Measurements from ENCODE around the gene DTWD2. TPM values are rescaled to one million over a fixed set of nuclear protein-coding genes. Genes with fewer than 3 reads are reported as not detected.
A peak's percentile ranks its signal among the peaks of the same experiment; 100 is the strongest.
"Not testable (repeated sequence)": the region's sequence is repeated elsewhere in the genome, so short reads cannot be mapped to it uniquely, and the experiment has no call there.

Gene DTWD2
- total RNA-seq, 6 experiments from 2014 or later: 3.7 to 13.4 (median 7.0) TPM

- intact Hi-C loops (cut with DNase I): no loop called here
- Histone ChIP-seq H3K27ac (no peak overlapping the region), H3K27me3 (no peaks in the 10 kb centered on the region), H3K36me3 (no peaks in the 10 kb centered on the region), H3K4me1 (no peaks in the 10 kb centered on the region), H3K4me3 (no peak overlapping the region), H3K9me3 (no peaks in the 10 kb centered on the region)
- DNase-seq (no peak), ATAC-seq (peak in 1 of 4 donors; percentile 18)
- TF ChIP-seq CTCF (IDR thresholded peaks at IDR 0.05) (peak; percentile 19 to 45 (median 34)), POLR2A (IDR thresholded peaks at IDR 0.05) (no peak)
- 43% methylated on average over 2 of the region's 2 CpGs for WGBS (ENCODE audit: insufficient coverage, low coverage, low lambda C conversion rate, missing lambda C conversion rate)
Measured at GRCh38 chr5:118956727-118957126, 31.6 kb downstream of the DTWD2 start.

GRCh38 chr5:118953652-118954005 lies 34.7 kb downstream of the DTWD2 start:
- no peaks in the 10 kb centered on the region for H3K27me3 ChIP-seq
- no peak for ATAC-seq

GRCh38 chr5:118952992-118953651 lies 35.2 kb downstream of the DTWD2 start:
- no peaks in the 10 kb centered on the region for H3K4me1 ChIP-seq
- TF ChIP-seq CTCF (IDR thresholded peaks at IDR 0.05) (no peak), POLR2A (IDR thresholded peaks at IDR 0.05) (no peak)
- H3K27me3 ChIP-seq: no peaks in the 10 kb centered on the region
- DNase-seq (no peak), ATAC-seq (no peak)
- H3K9me3 ChIP-seq: no peaks in the 10 kb centered on the region
- intact Hi-C loops (cut with DNase I): no loop called here
- H3K36me3 ChIP-seq: no peaks in the 10 kb centered on the region
- whole genome bisulfite sequencing (ENCODE audit: insufficient coverage, low coverage, low lambda C conversion rate, missing lambda C conversion rate): 85% methylated on average over 2 of the region's 2 CpGs
- H3K4me3 ChIP-seq: no peak overlapping the region
- no peak overlapping the region for H3K27ac ChIP-seq

More at GRCh38 chr5:118953652-118954005, 34.7 kb downstream of the DTWD2 start:
- H3K36me3 ChIP-seq: no peaks in the 10 kb centered on the region
- TF ChIP-seq POLR2A (IDR thresholded peaks at IDR 0.05) (no peak), CTCF (IDR thresholded peaks at IDR 0.05) (no peak)
- no peaks in the 10 kb centered on the region for H3K4me1 ChIP-seq
- no peaks in the 10 kb centered on the region for H3K9me3 ChIP-seq
- H3K4me3 ChIP-seq: no peak overlapping the region
- no peak for DNase-seq
- H3K27ac ChIP-seq: no peak overlapping the region
- intact Hi-C loops (cut with DNase I): no loop called here

GRCh38 chr5:118952306-118952705 lies 36.0 kb downstream of the DTWD2 start:
- H3K27me3 ChIP-seq; H3K4me3 ChIP-seq; H3K27ac ChIP-seq; intact Hi-C loops (cut with DNase I); H3K36me3 ChIP-seq; DNase-seq; ATAC-seq; H3K9me3 ChIP-seq; H3K4me1 ChIP-seq: not testable (repeated sequence)
- 100% methylated on average over 4 of the region's 4 CpGs for WGBS (ENCODE audit: insufficient coverage, low coverage, low lambda C conversion rate, missing lambda C conversion rate)

GRCh38 chr5:118950354-118950753 lies 38.0 kb downstream of the DTWD2 start:
- intact Hi-C loops (cut with DNase I); ATAC-seq; H3K27me3 ChIP-seq; DNase-seq; H3K4me3 ChIP-seq; H3K9me3 ChIP-seq; H3K36me3 ChIP-seq; H3K27ac ChIP-seq; H3K4me1 ChIP-seq: not testable (repeated sequence)
- 83% methylated on average over 2 of the region's 9 CpGs for WGBS (ENCODE audit: insufficient coverage, low coverage, low lambda C conversion rate, missing lambda C conversion rate)

All from right lobe of liver (tissue), 6 donors.